CD14-positive monocyte (primary cell): ENCODE measurements around the gene ANKRD40. TPM values are rescaled to one million over a fixed set of nuclear protein-coding genes. Genes with fewer than 3 reads are reported as not detected.
A peak's percentile ranks its signal among the peaks of the same experiment; 100 is the strongest.

Experiments used
- DNase-seq, 3 donors: peaks; one replicate each; pipeline ENCODE4 v3.0.0-alpha.2; 2011 to 2022
- H2AFZ ChIP-seq: 2 replicates; pipeline ENCODE4 v1.6.0; 2012; ENCODE audit warnings: mild to moderate bottlenecking, low read depth, low read length, inconsistent platforms; ENCODE audit not compliant: insufficient read depth, poor library complexity, severe bottlenecking
- H3K27ac ChIP-seq, 2 donors: 1 replicate in 1 of 2; 2 replicates in 1 of 2; pipeline ENCODE4 v1.5.1; 2012 to 2013; ENCODE audit warnings: low read length in 2 of 2, control low read depth in 1 of 2, inconsistent platforms in 1 of 2, low read depth in 1 of 2, mild to moderate bottlenecking in 1 of 2
- H3K27me3 ChIP-seq, 2 donors: one replicate each; pipeline versions ENCODE4 v1.6.0 to v1.6.1; 2011 to 2013; ENCODE audit warnings: low read length in 2 of 2; ENCODE audit not compliant: control insufficient read depth in 2 of 2, insufficient read depth in 2 of 2
- H3K36me3 ChIP-seq, 2 donors: replicated peaks in 1 of 2; 1 replicate in 1 of 2; 2 replicates in 1 of 2; pipeline versions ENCODE4 v1.5.1 to v1.6.1; 2012 to 2013; ENCODE audit warnings: low read length in 2 of 2, control low read depth in 1 of 2, inconsistent platforms in 1 of 2, mild to moderate bottlenecking in 1 of 2; ENCODE audit not compliant: insufficient read depth in 2 of 2, control insufficient read depth in 1 of 2
- H3K4me1 ChIP-seq, 2 donors: 1 replicate in 1 of 2; 2 replicates in 1 of 2; pipeline versions ENCODE4 v1.5.1 to v1.6.1; 2012 to 2013; ENCODE audit warnings: low read length in 2 of 2, control low read depth in 1 of 2, inconsistent platforms in 1 of 2, mild to moderate bottlenecking in 1 of 2, moderate library complexity in 1 of 2; ENCODE audit not compliant: insufficient read depth in 2 of 2, control insufficient read depth in 1 of 2
- H3K4me2 ChIP-seq: replicated peaks from 2 replicates; pipeline ENCODE3; 2012; ENCODE audit warnings: low read length, moderate library complexity, mild to moderate bottlenecking; ENCODE audit not compliant: poor library complexity, severe bottlenecking; ENCODE audit errors: extremely low read depth
- H3K4me3 ChIP-seq, 3 experiments: fragments of 200-600 bp in 1 of 3; sonication (generic) in 1 of 3; replicated peaks in 1 of 3; 1 replicate in 2 of 3; 2 replicates in 1 of 3; pipeline ENCODE4 v1.5.1; 2011 to 2013; ENCODE audit warnings: low read length in 3 of 3, mild to moderate bottlenecking in 3 of 3, control low read depth in 2 of 3, low read depth in 2 of 3, inconsistent platforms in 1 of 3, moderate library complexity in 1 of 3
- H3K79me2 ChIP-seq: 2 replicates; pipeline ENCODE4 v1.6.0; 2012; ENCODE audit warnings: mild to moderate bottlenecking, control low read depth, inconsistent platforms, low read length, moderate library complexity; ENCODE audit not compliant: insufficient read depth
- H3K9ac ChIP-seq: 2 replicates; pipeline ENCODE4 v1.6.0; 2017; ENCODE audit warnings: low read length, mild to moderate bottlenecking; ENCODE audit not compliant: insufficient read depth, poor library complexity, severe bottlenecking
- H3K9me3 ChIP-seq, 2 donors: replicated peaks in 1 of 2; 1 replicate in 1 of 2; 2 replicates in 1 of 2; pipeline versions ENCODE4 v1.5.1 to v1.6.1; 2012 to 2013; ENCODE audit warnings: low read length in 2 of 2, control low read depth in 1 of 2; ENCODE audit not compliant: control insufficient read depth in 1 of 2, insufficient read depth in 1 of 2
- H4K20me1 ChIP-seq: 2 replicates; pipeline ENCODE4 v1.6.0; 2012; ENCODE audit warnings: mild to moderate bottlenecking, low read length, control low read depth, moderate library complexity; ENCODE audit not compliant: insufficient read depth
- H3K27ac Mint-ChIP-seq, 7 donors: one replicate each; pipeline ENCODE4 v1.8.0; 2020; ENCODE audit warnings: mild to moderate bottlenecking in 7 of 7, mixed read lengths in 7 of 7, moderate library complexity in 6 of 7, inconsistent platforms in 2 of 7
- H3K27me3 Mint-ChIP-seq, 3 donors: one replicate each; pipeline ENCODE4 v1.8.0; 2021 to 2022; ENCODE audit warnings: low read depth in 3 of 3, mild to moderate bottlenecking in 3 of 3, mixed read lengths in 3 of 3, moderate library complexity in 3 of 3, inconsistent platforms in 1 of 3
- H3K36me3 Mint-ChIP-seq, 2 donors: one replicate each; pipeline ENCODE4 v1.8.0; 2020; ENCODE audit warnings: mixed read lengths in 2 of 2, inconsistent platforms in 1 of 2, mild to moderate bottlenecking in 1 of 2
- H3K4me1 Mint-ChIP-seq: one replicate; pipeline ENCODE4 v1.8.0; 2020; ENCODE audit warnings: mild to moderate bottlenecking, mixed read lengths
- H3K4me3 Mint-ChIP-seq, 2 donors: one replicate each; pipeline ENCODE4 v1.8.0; 2020; ENCODE audit warnings: mild to moderate bottlenecking in 2 of 2, mixed read lengths in 2 of 2, moderate library complexity in 1 of 2
- H3K9me3 Mint-ChIP-seq, 7 donors: one replicate each; pipeline ENCODE4 v1.8.0; 2020 to 2022; ENCODE audit warnings: mixed read lengths in 7 of 7, mild to moderate bottlenecking in 6 of 7, moderate library complexity in 6 of 7, inconsistent platforms in 2 of 7
- WGBS: methylation state at CpG from one replicate; pipeline ENCODE4 v1.1.5; 2013; ENCODE audit warnings: missing lambda C conversion rate; ENCODE audit not compliant: insufficient coverage; 5-methylcytosine and 5-hydroxymethylcytosine counted together
- intact Hi-C, 2 donors: fragments of 100-400 bp; cut with micrococcal nuclease; formaldehyde crosslinking; loops; one replicate each; pipeline versions ENCODE4 v1.15.0 to v1.15.1; 2023
- polyA plus RNA-seq, 3 donors: library from polyadenylated mRNA; depleted of rRNA in 1 of 3; unstranded in 2 of 3; stranded (reverse) in 1 of 3; fragments of 300-500 nt in 2 of 3; fragments of >200 nt in 1 of 3; fragmentation: Illumina TruSeq in 2 of 3; gene quantifications; 1 replicate in 2 of 3; 2 replicates in 1 of 3; pipeline ENCODE4 v1.2.3, GENCODE V29; 2012 to 2021
- small RNA-seq: library from RNA; depleted of rRNA; stranded (forward); fragments of <200 nt; gene quantifications from one replicate; pipeline ENCODE3, GENCODE V24; 2012; ENCODE audit warnings: low read depth; ENCODE audit not compliant: insufficient read length
- TF ChIP-seq, protein P1 (sequence below): fragments of 200-600 bp; IDR thresholded peaks from one replicate; pipeline ENCODE4 v1.8.0; 2022; ENCODE audit warnings: antibody characterized with exemption, mild to moderate bottlenecking

The ANKRD40 gene
- polyA plus RNA-seq, 3 donors = 3.4 to 21.8 (median 3.4) TPM

DNA sequence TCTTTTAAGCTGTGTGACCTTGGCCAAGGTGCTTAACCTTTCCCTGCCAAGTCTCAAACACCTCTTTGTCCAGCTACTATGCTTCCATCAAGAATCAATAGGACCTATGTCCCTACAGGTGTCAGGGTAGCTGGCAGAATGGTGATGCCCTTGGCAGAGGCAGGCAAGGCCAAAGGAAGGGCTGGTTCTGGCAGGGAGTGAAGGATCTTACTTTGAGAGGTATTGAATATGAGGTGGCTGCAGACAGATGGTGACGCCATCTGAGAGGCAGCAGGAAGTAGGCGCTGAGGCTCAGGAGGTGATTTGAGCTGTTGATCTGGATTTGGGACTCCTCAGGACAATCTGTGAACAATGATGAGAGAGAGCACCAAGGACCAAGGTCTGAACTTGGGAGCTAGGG lies 60.5 kb downstream of the ANKRD40 start:
- intact Hi-C loops = no loop called here
- H3K36me3 Mint-ChIP-seq = peaks cover 2 to 5% of the 10 kb centered on the region in 2 donors
- peaks cover 0 to 3% of the 10 kb centered on the region in 2 donors for H3K27me3 ChIP-seq
- H3K4me1 Mint-ChIP-seq = no peaks in the 10 kb centered on the region
- TF ChIP-seq, protein P1, sequence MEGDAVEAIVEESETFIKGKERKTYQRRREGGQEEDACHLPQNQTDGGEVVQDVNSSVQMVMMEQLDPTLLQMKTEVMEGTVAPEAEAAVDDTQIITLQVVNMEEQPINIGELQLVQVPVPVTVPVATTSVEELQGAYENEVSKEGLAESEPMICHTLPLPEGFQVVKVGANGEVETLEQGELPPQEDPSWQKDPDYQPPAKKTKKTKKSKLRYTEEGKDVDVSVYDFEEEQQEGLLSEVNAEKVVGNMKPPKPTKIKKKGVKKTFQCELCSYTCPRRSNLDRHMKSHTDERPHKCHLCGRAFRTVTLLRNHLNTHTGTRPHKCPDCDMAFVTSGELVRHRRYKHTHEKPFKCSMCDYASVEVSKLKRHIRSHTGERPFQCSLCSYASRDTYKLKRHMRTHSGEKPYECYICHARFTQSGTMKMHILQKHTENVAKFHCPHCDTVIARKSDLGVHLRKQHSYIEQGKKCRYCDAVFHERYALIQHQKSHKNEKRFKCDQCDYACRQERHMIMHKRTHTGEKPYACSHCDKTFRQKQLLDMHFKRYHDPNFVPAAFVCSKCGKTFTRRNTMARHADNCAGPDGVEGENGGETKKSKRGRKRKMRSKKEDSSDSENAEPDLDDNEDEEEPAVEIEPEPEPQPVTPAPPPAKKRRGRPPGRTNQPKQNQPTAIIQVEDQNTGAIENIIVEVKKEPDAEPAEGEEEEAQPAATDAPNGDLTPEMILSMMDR = no peak
- H4K20me1 ChIP-seq = peaks cover 10% of the 10 kb centered on the region
- H3K9me3 Mint-ChIP-seq = peaks cover 0 to 7% (median under 1%) of the 10 kb centered on the region in 7 donors
- H3K9ac ChIP-seq = no peak overlapping the region
- H3K79me2 ChIP-seq = no peaks in the 10 kb centered on the region
- 100% methylated on average over 2 of the region's 2 CpGs for WGBS
- no peaks in the 10 kb centered on the region for H3K4me1 ChIP-seq
- no peak for DNase-seq
- peak overlapping the region in 1 of 7 donors; percentile 30 for H3K27ac Mint-ChIP-seq
- peaks cover 0 to 8% of the 10 kb centered on the region in 2 donors for H3K36me3 ChIP-seq
- no peak overlapping the region for H3K27ac ChIP-seq
- no peak overlapping the region for H3K4me2 ChIP-seq
- H2AFZ ChIP-seq = no peak overlapping the region
- H3K4me3 Mint-ChIP-seq = no peak overlapping the region
- H3K9me3 ChIP-seq = no peaks in the 10 kb centered on the region
- peaks cover 6 to 14% (median 13%) of the 10 kb centered on the region in 3 donors for H3K27me3 Mint-ChIP-seq
- H3K4me3 ChIP-seq = no peak overlapping the region

GRCh38 chr17:50645748-50646682 lies 61.7 kb downstream of the ANKRD40 start:
- H3K36me3 ChIP-seq = peaks cover 0 to 10% of the 10 kb centered on the region in 2 donors
- H4K20me1 ChIP-seq = peaks cover 10% of the 10 kb centered on the region
- peaks cover 0 to 3% (median 0%) of the 10 kb centered on the region in 7 donors for H3K9me3 Mint-ChIP-seq
- H3K4me3 Mint-ChIP-seq = no peak overlapping the region
- no peak overlapping the region for H3K9ac ChIP-seq
- H3K36me3 Mint-ChIP-seq = peaks cover 4 to 8% of the 10 kb centered on the region in 2 donors
- no peaks in the 10 kb centered on the region for H3K9me3 ChIP-seq
- H3K4me3 ChIP-seq = no peak overlapping the region
- TF ChIP-seq, protein P1 = no peak
- 97% methylated on average over 3 of the region's 3 CpGs for WGBS
- no peak for DNase-seq
- peaks cover 3 to 14% (median 9%) of the 10 kb centered on the region in 3 donors for H3K27me3 Mint-ChIP-seq
- peaks cover 10% of the 10 kb centered on the region for H3K4me1 Mint-ChIP-seq
- H3K79me2 ChIP-seq = no peaks in the 10 kb centered on the region
- no peak overlapping the region for H3K27ac Mint-ChIP-seq
- no peak overlapping the region for H3K4me2 ChIP-seq
- H3K27ac ChIP-seq = no peak overlapping the region
- H3K4me1 ChIP-seq = peaks cover 6 to 8% of the 10 kb centered on the region in 2 donors
- intact Hi-C loops = no loop called here
- H2AFZ ChIP-seq = no peak overlapping the region
- no peaks in the 10 kb centered on the region for H3K27me3 ChIP-seq

Small RNA genes lying within 50 kb of the gene (small RNA-seq; reads per million reads assigned to genes)
- not detected for gene RF00019

Other genes starting within 250 kb of the ANKRD40 start
- not detected for gene CHAD, start 239.0 kb downstream of the ANKRD40 start, polyA plus RNA-seq
- 10 to 100 TPM; 20.6 to 40.0 (median 21.2) TPM for gene RSAD1, start 229.1 kb downstream of the ANKRD40 start, polyA plus RNA-seq
- not detected for gene MYCBPAP, start 199.5 kb downstream of the ANKRD40 start, polyA plus RNA-seq
- gene EPN3, start 175.2 kb downstream of the ANKRD40 start, polyA plus RNA-seq = not detected
- 10 to 100 TPM in 2 of 3 donors, 1 to 10 TPM in 1; 9.3 to 37.8 (median 12.2) TPM for gene SPATA20, start 160.7 kb downstream of the ANKRD40 start, polyA plus RNA-seq
- under 1 TPM in 1 of 3 donors, not detected in 2; 0.03 TPM for gene CACNA1G, start 147.2 kb downstream of the ANKRD40 start, polyA plus RNA-seq
- gene ABCC3, start 73.0 kb downstream of the ANKRD40 start, polyA plus RNA-seq = 10 to 100 TPM in 2 of 3 donors, 1 to 10 TPM in 1; 2.7 to 74.5 (median 11.4) TPM
- 10 to 100 TPM; 14.6 to 49.8 (median 17.1) TPM for gene LUC7L3, start 11.7 kb upstream of the ANKRD40 start, polyA plus RNA-seq
- not detected for gene ANKRD40CL, start 59.6 kb upstream of the ANKRD40 start, polyA plus RNA-seq
- gene WFIKKN2, start 127.7 kb upstream of the ANKRD40 start, polyA plus RNA-seq = under 1 TPM in 1 of 3 donors, not detected in 2; 0.03 TPM
- 100 to 1,000 TPM in 1 of 3 donors, 10 to 100 TPM in 2; 18.5 to 107 (median 41.0) TPM for gene TOB1, start 158.4 kb upstream of the ANKRD40 start, polyA plus RNA-seq